GM19238 (cell line): Measurements from ENCODE around the gene PAX6.
"Not testable (repeated sequence)": the region's sequence is repeated elsewhere in the genome, so short reads cannot be mapped to it uniquely, and the experiment has no call there.

Source experiments
- DNase-seq: peaks from one replicate; pipeline ENCODE4 v3.0.0; 2011; ENCODE audit warnings: low spot score; ENCODE audit not compliant: insufficient read length

The PAX6 gene

DNA sequence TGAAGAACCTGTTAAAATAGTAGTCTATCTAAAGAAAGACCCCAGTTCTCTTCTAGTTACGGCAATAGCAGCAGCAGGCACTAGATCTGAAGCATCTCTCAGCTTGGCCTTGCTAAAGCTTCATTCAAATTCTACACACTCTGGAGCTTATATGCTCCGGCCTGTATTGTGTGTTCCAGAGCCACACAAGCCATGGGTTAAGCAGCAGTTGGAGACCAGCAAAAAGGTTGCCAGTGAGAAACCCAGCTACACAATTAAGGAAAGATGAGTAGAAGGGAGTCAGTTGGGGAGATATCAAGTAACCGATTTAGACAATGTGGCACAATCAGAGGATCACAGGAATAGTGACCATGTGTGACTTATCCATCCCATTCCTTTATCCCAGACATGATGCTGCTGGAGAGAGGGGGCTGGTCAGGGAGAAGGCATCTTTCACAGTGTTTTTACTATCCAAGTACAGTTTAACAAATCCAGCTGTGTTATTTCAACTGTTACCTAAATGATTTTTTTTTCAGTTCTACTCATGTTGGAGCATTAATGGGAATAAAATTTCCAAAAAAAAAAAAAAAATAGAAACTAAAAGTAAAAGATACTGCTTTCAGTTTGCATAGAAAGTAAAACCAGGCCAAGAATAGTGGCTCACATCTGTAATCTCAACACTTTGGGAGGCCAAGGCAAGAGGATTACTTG lies 41.0 kb downstream of the PAX6 start:
- no peak for DNase-seq

DNA sequence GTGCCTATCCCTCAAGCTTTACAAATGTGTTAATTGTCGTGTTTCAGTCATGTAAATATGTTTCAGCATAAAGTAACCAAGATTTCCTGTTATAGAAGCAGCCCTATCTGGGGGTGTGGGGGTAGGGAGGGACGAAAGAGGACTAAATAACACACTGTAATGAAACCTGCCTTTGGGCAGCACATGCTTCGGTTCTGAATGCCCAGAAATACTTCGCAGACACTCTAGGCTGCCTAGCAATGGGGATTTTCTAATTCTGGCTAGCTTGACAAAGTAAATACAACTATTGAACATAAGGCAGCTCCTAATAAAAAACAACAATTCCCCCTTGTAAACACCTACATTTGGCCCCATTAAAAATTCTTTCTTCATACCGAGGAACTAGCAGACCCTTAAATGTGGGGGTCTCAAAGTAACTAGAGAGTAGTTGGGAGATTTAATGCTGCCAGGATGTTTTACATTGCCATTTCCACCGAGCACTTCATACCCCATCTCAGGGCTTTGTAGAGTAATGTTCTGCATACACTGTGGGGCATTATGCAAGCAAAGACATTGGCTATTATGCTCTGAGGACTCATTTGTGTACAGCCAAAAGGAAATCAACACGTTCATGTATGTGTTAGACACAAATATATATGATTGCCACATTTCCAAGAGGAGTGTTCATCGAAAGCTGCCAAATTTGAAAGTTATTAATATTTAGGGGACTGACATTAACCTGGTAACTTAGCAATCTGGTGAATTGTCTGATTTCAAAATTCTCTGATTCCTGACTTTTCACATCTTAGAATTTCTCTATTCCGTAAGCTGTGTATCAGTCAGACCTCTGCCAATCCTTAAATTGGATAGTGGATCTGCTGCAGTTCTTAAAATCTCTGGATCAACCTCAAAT lies 42.1 kb downstream of the PAX6 start:
- DNase-seq = no peak

DNA sequence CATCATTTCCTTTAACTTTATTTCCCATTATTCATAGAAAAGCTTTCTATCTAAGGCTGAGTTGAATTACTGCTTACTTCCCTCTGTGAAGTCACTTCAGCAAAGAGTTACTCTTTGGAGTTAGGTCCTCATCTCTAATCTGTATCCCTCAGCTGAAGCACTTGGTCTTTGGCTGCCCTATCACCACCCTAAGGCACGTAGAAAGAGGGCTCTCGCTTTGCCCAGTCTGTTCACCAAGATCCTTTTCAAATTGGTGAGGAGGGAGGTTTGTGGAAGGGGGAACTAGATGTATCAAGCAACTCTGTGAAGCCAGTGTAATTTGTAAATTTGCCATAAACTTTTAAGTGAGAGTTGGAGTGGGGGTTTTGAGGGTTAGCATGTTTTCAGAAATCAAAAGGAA lies 43.4 kb downstream of the PAX6 start:
- DNase-seq = no peak

DNA sequence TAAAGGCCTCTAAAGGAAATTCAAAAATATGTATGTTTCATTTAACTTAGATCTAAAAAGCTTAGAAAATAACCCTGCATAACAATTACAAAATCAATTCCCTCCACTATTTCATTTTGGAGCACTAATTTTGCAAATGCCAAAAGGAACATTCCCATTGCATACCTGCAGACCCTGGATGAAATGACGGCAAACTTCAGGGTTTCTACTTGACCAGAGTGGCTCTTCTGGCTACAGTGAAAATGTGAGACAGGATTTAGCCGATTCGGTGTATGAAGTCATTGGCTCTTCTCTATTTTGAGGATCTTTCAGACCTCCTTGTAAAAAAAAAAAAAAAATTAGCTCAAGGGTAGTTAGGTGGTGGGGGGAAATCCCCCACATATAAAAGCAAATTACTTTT lies 44.1 kb downstream of the PAX6 start:
- DNase-seq = no peak

DNA sequence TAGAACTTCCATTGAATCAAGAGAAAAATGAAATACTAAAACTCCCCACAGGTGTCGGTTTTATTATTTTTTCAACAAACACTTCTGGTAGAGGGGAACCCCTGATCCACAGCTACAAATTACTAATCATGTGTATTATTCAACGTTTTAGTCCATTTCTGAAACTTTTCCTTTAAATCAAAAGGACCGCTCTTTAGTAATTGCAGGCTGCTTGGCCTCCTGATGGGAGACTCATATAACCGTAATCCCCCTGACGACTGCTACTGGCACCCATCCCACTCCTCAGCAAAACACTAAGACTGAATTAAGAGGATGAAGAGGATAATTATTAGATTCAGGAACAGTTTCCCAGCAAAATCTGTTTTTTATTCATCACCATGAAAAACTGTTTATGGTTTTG lies 46.4 kb downstream of the PAX6 start:
- DNase-seq = no peak

DNA sequence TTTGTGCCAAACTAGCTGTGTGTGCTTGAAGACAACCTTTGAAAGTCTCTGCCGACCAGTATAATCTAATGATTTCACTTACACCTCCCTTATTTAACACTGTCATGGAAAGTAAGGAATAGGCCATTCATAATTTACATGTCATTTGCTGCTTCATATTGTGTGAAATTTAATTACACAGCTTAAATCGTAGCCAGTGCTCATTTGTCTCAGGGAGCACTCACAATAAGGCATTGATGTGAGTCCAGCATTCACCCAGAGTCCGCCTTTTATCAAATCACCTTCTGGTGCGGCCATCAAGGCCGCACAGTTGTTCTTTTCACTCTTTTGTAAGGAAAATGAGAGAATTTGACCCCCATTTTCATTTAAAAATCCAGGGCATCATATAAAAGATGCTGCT lies 46.9 kb downstream of the PAX6 start:
- DNase-seq = no peak

DNA sequence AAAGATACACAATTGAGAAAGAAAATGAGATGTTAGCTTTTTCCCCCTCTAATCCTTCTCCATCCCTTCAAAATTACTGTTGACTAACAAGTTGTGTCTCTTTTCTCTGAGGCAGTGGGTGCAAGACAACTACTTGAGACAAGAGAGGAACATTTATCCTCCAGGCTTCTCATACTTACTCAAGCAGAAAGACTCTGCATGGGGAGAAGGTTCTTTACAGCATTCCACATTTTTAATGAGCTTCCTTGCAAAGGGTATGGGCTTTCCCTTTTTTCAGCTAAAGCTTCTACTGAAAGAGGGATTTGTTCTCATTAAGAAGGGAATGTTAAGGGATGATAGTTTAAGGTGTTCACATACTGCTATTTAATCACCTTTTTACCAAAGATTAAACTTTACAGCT lies 47.8 kb downstream of the PAX6 start:
- no peak for DNase-seq

DNA sequence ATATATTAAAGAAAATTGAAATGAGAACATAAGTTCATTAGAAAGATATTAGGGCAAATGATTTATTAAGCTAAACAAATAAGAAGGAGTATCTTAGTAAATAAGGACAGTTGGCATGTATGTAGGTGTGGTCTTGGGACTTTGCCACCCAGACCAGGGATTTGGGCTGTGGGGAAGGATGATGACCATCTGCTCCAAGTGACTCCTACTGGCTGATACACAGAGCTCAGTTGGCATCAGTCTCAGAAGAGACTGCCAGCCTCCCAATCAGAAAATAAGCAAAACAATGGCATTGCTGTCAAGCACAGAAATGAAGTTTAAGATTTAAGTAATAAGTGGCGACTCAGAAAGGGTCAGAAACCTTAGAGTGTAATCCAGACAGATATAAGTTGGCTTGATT lies 49.5 kb downstream of the PAX6 start:
- DNase-seq = no peak

DNA sequence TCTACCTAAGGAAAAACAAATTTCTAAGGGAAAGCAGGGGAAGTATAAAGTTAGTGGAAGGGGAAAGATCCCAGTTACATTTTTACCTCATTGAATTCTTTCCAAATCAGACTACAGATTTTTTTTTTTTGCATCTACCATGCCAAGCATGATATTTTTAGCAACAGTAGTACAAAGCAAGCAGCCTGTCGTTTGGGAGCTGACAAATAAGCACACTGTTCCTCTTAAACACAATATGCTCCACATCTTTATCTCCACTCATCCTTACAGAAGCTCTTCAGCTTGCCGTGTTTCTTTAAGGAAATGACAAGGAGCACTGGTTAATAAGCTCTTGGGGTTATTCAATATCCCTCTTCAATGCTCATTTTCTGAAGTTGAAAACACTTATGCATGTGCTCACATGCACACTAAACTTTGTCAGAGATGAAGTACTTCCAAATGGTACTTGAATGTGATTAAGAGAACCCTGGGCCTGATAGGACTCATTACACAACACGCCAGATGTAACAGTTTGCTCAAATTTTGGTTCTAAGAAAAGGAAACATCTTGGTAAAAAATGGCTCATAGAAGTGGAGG lies 53.8 kb downstream of the PAX6 start:
- no peak for DNase-seq

DNA sequence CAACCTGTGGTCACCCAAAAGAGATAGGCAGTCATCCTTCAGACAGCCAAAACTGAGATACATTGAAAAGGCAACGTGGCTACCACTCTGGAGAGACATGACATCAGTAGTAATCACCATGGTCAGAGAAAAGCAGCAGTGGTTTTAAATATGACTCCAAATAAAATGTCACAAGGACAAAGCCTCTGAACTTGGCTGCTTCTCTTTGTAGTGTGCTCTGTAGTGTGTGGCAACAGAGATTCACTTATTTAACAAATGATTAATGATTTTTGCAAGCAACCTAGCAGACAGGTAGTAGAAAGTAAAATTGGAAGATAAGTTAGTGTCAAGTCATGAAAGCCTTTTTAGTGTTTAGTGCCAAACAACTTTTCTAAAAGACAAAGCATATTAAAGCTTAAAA lies 63.5 kb downstream of the PAX6 start:
- DNase-seq = no peak

DNA sequence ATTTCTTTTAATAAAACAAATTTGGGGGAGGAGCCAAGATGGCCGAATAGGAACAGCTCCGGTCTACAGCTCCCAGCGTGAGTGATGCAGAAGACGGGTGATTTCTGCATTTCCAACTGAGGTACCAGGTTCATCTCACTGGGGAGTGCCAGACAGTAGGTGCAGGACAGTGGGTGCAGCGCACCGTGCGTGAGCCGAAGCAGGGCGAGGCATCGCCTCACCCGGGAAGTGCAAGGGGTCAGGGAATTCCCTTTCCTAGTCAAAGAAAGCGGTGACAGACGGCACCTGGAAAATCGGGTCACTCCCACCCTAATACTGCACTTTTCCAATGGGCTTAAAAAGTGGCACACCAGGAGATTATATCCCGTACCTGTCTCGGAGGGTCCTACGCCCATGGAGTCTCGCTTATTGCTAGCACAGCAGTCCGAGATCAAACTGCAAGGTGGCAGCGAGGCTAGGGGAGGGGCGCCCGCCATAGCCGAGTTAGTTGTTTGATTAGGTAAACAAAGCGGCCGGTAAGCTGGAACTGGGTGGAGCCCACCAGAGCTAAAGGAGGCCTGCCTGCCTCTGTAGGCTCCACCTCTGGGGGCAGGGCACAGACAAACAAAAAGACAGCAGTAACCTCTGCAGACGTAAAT lies 70.3 kb downstream of the PAX6 start:
- DNase-seq = not testable (repeated sequence)

DNA sequence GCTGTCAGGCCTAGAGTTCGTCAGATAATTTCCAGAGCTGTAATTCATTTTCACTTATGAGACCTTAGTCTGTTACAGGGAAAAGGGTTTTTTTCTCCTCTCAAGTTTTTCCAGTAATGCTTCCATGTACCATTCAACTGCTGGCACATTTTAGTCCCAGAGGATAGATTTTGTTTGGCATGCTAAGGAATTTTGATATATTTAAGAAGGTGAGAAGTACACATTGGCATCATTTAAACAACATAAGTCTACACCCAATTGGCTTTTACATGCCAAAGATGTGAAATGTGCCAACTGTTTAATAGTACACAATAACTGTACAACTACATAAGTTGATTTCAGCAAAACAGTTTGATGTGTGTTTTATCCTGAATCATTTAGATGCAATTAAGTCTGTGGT lies 71.0 kb downstream of the PAX6 start:
- no peak for DNase-seq
